Measurements from ENCODE around the gene ARHGAP26.

The ARHGAP26 gene

GRCh38 chr5:143165049-143165880, 395.1 kb downstream of the ARHGAP26 start:
- no peak overlapping the region for H3K4me2 ChIP-seq (ENCODE audit: low read length, poor library complexity, severe bottlenecking)
- H3K4ac ChIP-seq (ENCODE audit: low read depth in 1 of 2, low read length in 2 of 2) = no peak overlapping the region
- H3K27me3 ChIP-seq (ENCODE audit: control insufficient read depth in 1 of 2, insufficient read depth in 1 of 2, low read length in 2 of 2) = no peaks in the 10 kb centered on the region
- H3K18ac ChIP-seq (ENCODE audit: low read depth in 1 of 2, low read length in 2 of 2) = no peak overlapping the region
- H3K9me3 ChIP-seq (ENCODE audit: control insufficient read depth, low read length) = no peaks in the 10 kb centered on the region
- H3K9ac ChIP-seq (ENCODE audit: low read length) = no peak overlapping the region
- H3K14ac ChIP-seq (ENCODE audit: low read length in 2 of 2) = no peak overlapping the region
- no peak overlapping the region for H3K27ac ChIP-seq (ENCODE audit: low read length, poor library complexity, severe bottlenecking)
- H2BK5ac ChIP-seq (ENCODE audit: low read depth, low read length, poor library complexity, severe bottlenecking) = no peak overlapping the region
- H3K79me1 ChIP-seq (replicated peaks; ENCODE audit: low read length, poor library complexity, severe bottlenecking) = peaks cover 4% of the 10 kb centered on the region
- H3K23ac ChIP-seq (ENCODE audit: low read length in 2 of 2) = no peak overlapping the region
- peaks cover 6% of the 10 kb centered on the region for H3K4me1 ChIP-seq (ENCODE audit: control insufficient read depth, insufficient read depth, low read depth, low read length)
- H2BK15ac ChIP-seq (ENCODE audit: low read depth, poor library complexity, severe bottlenecking) = no peak overlapping the region
- no peak overlapping the region for H2BK120ac ChIP-seq (ENCODE audit: low read depth, low read length)
- H4K8ac ChIP-seq (ENCODE audit: low read length) = no peak overlapping the region
- 96% methylated on average over 5 of the region's 12 CpGs for WGBS
- H3K36me3 ChIP-seq (ENCODE audit: control insufficient read depth in 1 of 2, insufficient read depth in 2 of 2, low read depth in 1 of 2, low read length in 2 of 2) = no peaks in the 10 kb centered on the region
- peak overlapping the region in 1 of 2 experiments; percentile 2 for H2BK12ac ChIP-seq (ENCODE audit: low read length in 2 of 2)
- no peak overlapping the region for H4K91ac ChIP-seq (ENCODE audit: low read length)
- no peak for DNase-seq
- H2AK5ac ChIP-seq (ENCODE audit: low read length, severe bottlenecking) = no peak overlapping the region
- no peak overlapping the region for H3K4me3 ChIP-seq (ENCODE audit: insufficient read depth in 1 of 2, low read depth in 1 of 2, low read length in 2 of 2)
- no peak overlapping the region for H2AFZ ChIP-seq (ENCODE audit: low read depth, low read length)

- Histone ChIP-seq H3K14ac (ENCODE audit: low read length in 2 of 2) (no peak overlapping the region), H3K4ac (ENCODE audit: low read depth in 1 of 2, low read length in 2 of 2) (no peak overlapping the region), H3K79me1 (replicated peaks; ENCODE audit: low read length, poor library complexity, severe bottlenecking) (peaks cover 4% of the 10 kb centered on the region), H3K9ac (ENCODE audit: low read length) (no peak overlapping the region), H3K9me3 (ENCODE audit: control insufficient read depth, low read length) (no peaks in the 10 kb centered on the region), H3K23ac (ENCODE audit: low read length in 2 of 2) (no peak overlapping the region), H3K4me1 (ENCODE audit: control insufficient read depth, insufficient read depth, low read depth, low read length) (peaks cover 6% of the 10 kb centered on the region), H2AK5ac (ENCODE audit: low read length, severe bottlenecking) (peak overlapping the region; percentile 21), H2BK12ac (ENCODE audit: low read length in 2 of 2) (no peak overlapping the region), H2BK15ac (ENCODE audit: low read depth, poor library complexity, severe bottlenecking) (no peak overlapping the region), H3K27me3 (ENCODE audit: control insufficient read depth in 1 of 2, insufficient read depth in 1 of 2, low read length in 2 of 2) (no peaks in the 10 kb centered on the region), H2BK5ac (ENCODE audit: low read depth, low read length, poor library complexity, severe bottlenecking) (no peak overlapping the region), H2BK120ac (ENCODE audit: low read depth, low read length) (no peak overlapping the region), H2AFZ (ENCODE audit: low read depth, low read length) (no peak overlapping the region), H3K18ac (ENCODE audit: low read depth in 1 of 2, low read length in 2 of 2) (no peak overlapping the region), H3K4me3 (ENCODE audit: insufficient read depth in 1 of 2, low read depth in 1 of 2, low read length in 2 of 2) (no peak overlapping the region), H4K91ac (ENCODE audit: low read length) (no peak overlapping the region), H3K4me2 (ENCODE audit: low read length, poor library complexity, severe bottlenecking) (no peak overlapping the region), H3K27ac (ENCODE audit: low read length, poor library complexity, severe bottlenecking) (no peak overlapping the region), H3K36me3 (ENCODE audit: control insufficient read depth in 1 of 2, insufficient read depth in 2 of 2, low read depth in 1 of 2, low read length in 2 of 2) (no peaks in the 10 kb centered on the region), H4K8ac (ENCODE audit: low read length) (no peak overlapping the region)
- DNase-seq = no peak
- 95% methylated on average over 4 of the region's 4 CpGs for WGBS
These were observed 395.9 kb downstream of the ARHGAP26 start for GRCh38 chr5:143166090-143166489.

- Histone ChIP-seq H3K4ac (ENCODE audit: low read depth in 1 of 2, low read length in 2 of 2) (no peak overlapping the region), H3K9ac (ENCODE audit: low read length) (no peak overlapping the region), H2BK5ac (ENCODE audit: low read depth, low read length, poor library complexity, severe bottlenecking) (no peak overlapping the region), H3K4me3 (ENCODE audit: insufficient read depth in 1 of 2, low read depth in 1 of 2, low read length in 2 of 2) (no peak overlapping the region), H2AFZ (ENCODE audit: low read depth, low read length) (no peak overlapping the region), H2BK15ac (ENCODE audit: low read depth, poor library complexity, severe bottlenecking) (no peak overlapping the region), H3K27ac (ENCODE audit: low read length, poor library complexity, severe bottlenecking) (peak overlapping the region; percentile 15), H4K91ac (ENCODE audit: low read length) (no peak overlapping the region), H3K18ac (ENCODE audit: low read depth in 1 of 2, low read length in 2 of 2) (no peak overlapping the region), H3K36me3 (ENCODE audit: control insufficient read depth in 1 of 2, insufficient read depth in 2 of 2, low read depth in 1 of 2, low read length in 2 of 2) (no peaks in the 10 kb centered on the region), H3K4me1 (ENCODE audit: control insufficient read depth, insufficient read depth, low read depth, low read length) (peaks cover 6% of the 10 kb centered on the region), H3K79me1 (replicated peaks; ENCODE audit: low read length, poor library complexity, severe bottlenecking) (peaks cover 4% of the 10 kb centered on the region), H2BK12ac (ENCODE audit: low read length in 2 of 2) (no peak overlapping the region), H4K8ac (ENCODE audit: low read length) (no peak overlapping the region), H3K23ac (ENCODE audit: low read length in 2 of 2) (no peak overlapping the region), H2BK120ac (ENCODE audit: low read depth, low read length) (no peak overlapping the region), H3K4me2 (ENCODE audit: low read length, poor library complexity, severe bottlenecking) (no peak overlapping the region), H3K14ac (ENCODE audit: low read length in 2 of 2) (no peak overlapping the region), H2AK5ac (ENCODE audit: low read length, severe bottlenecking) (no peak overlapping the region), H3K9me3 (ENCODE audit: control insufficient read depth, low read length) (no peaks in the 10 kb centered on the region), H3K27me3 (ENCODE audit: control insufficient read depth in 1 of 2, insufficient read depth in 1 of 2, low read length in 2 of 2) (no peaks in the 10 kb centered on the region)
- 94% methylated on average over 4 of the region's 8 CpGs for WGBS
- DNase-seq = no peak
These were observed 396.7 kb downstream of the ARHGAP26 start for GRCh38 chr5:143166661-143167420.

GRCh38 chr5:143168171-143168741, 398.1 kb downstream of the ARHGAP26 start:
- Histone ChIP-seq H3K36me3 (ENCODE audit: control insufficient read depth in 1 of 2, insufficient read depth in 2 of 2, low read depth in 1 of 2, low read length in 2 of 2) (no peaks in the 10 kb centered on the region), H3K18ac (ENCODE audit: low read depth in 1 of 2, low read length in 2 of 2) (no peak overlapping the region), H2BK12ac (ENCODE audit: low read length in 2 of 2) (no peak overlapping the region), H3K23ac (ENCODE audit: low read length in 2 of 2) (no peak overlapping the region), H3K4ac (ENCODE audit: low read depth in 1 of 2, low read length in 2 of 2) (no peak overlapping the region), H3K27me3 (ENCODE audit: control insufficient read depth in 1 of 2, insufficient read depth in 1 of 2, low read length in 2 of 2) (no peaks in the 10 kb centered on the region), H3K27ac (ENCODE audit: low read length, poor library complexity, severe bottlenecking) (no peak overlapping the region), H2BK5ac (ENCODE audit: low read depth, low read length, poor library complexity, severe bottlenecking) (no peak overlapping the region), H2BK120ac (ENCODE audit: low read depth, low read length) (no peak overlapping the region), H2AFZ (ENCODE audit: low read depth, low read length) (no peak overlapping the region), H3K9me3 (ENCODE audit: control insufficient read depth, low read length) (no peaks in the 10 kb centered on the region), H2BK15ac (ENCODE audit: low read depth, poor library complexity, severe bottlenecking) (no peak overlapping the region), H3K14ac (ENCODE audit: low read length in 2 of 2) (no peak overlapping the region), H4K91ac (ENCODE audit: low read length) (no peak overlapping the region), H2AK5ac (ENCODE audit: low read length, severe bottlenecking) (no peak overlapping the region), H3K79me1 (replicated peaks; ENCODE audit: low read length, poor library complexity, severe bottlenecking) (peaks cover 4% of the 10 kb centered on the region), H3K4me3 (ENCODE audit: insufficient read depth in 1 of 2, low read depth in 1 of 2, low read length in 2 of 2) (no peak overlapping the region), H4K8ac (ENCODE audit: low read length) (no peak overlapping the region), H3K4me1 (ENCODE audit: control insufficient read depth, insufficient read depth, low read depth, low read length) (peaks cover 11% of the 10 kb centered on the region), H3K9ac (ENCODE audit: low read length) (no peak overlapping the region), H3K4me2 (ENCODE audit: low read length, poor library complexity, severe bottlenecking) (no peak overlapping the region)
- no peak for DNase-seq
- 82% methylated on average over 1 of the region's 2 CpGs for WGBS
